ENCODE results near the gene GLYATL3.

The GLYATL3 gene

GRCh38 chr6:49514571-49515484, 15.1 kb downstream of the GLYATL3 start:
- DNase-seq: no peak

- DNase-seq: no peak
Observed at GRCh38 chr6:49515485-49516146, 15.9 kb downstream of the GLYATL3 start.

- no peak for DNase-seq
Observed at GRCh38 chr6:49516147-49516505, 16.4 kb downstream of the GLYATL3 start.

- no peak for DNase-seq
Observed at GRCh38 chr6:49517919-49518318, 18.2 kb downstream of the GLYATL3 start.

DNA sequence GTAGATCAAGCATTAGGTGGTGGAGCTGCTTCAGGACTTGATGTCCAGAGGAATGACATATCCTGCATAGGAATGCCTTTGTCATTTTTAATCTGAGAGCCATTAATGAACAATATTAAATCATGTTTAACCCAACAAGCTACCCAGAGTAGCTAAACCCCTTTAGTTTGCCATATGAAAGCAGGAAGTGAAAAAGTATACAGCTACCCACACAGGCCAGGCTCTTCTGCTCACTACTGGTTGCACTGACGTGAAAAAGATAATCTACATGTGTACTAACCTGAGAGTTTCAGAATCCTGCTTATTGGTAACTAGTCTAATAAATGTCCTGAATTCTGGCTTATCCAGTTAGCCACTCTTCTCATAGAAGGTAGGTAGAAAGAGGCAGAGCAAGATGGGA, 19.9 kb downstream of the GLYATL3 start:
- no peak for DNase-seq

DNA sequence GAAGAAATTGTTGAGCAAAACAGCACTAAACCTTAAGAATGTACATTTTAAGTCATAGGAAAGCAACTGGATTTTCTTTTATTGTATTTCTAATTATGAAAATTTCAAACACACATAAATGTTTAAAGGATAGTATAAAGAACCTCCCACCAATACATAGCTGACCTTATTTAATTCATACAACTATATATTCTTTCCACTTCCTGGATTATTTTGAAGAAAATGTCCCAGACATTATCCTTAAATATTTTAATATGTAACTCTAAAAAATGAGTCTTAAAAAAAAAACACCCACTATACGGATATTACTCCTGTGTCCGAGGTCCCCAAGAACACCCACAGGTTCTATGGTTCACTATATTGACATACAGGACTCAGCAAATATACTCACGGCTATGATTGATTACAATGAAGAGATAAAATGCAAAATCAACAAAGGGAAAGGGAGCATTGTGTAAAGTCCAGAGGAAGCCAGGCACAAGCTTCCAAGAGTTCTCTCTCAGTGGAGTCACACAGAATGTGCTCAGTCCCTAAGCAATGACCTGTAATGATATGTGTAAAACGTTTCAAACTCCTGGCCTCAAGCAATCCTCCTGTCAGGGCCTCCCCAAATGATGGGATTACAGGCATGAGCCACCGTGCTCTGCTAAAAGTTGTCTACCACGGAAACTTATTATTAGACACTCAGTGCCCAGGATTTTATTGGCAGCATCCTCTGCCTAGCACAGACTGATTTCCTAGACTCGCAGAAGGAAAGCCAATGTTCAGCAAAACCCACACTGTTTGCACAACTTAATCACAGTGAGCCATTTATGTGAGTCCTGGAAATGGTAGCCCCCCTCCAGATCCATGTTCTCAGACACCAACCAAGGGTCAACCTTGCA, 23.2 kb downstream of the GLYATL3 start:
- no peak for DNase-seq

GRCh38 chr6:49523901-49524300, 24.2 kb downstream of the GLYATL3 start:
- DNase-seq: no peak

GRCh38 chr6:49524541-49524940, 24.8 kb downstream of the GLYATL3 start:
- DNase-seq: no peak

DNA sequence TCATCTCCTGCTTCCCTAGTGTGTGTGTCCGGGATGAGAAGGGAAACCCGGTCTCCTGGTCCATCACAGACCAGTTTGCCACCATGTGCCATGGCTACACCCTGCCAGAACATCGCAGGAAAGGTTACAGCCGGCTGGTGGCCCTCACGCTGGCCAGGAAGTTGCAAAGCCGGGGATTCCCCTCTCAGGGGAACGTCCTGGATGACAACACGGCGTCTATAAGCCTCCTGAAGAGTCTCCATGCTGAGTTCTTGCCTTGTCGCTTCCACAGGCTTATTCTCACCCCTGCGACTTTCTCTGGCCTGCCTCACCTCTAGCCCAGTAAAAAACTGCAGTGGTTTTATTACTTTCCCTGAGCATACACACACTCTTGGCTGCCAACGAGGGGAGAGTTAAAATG, 26.9 kb downstream of the GLYATL3 start:
- no peak for DNase-seq

DNA sequence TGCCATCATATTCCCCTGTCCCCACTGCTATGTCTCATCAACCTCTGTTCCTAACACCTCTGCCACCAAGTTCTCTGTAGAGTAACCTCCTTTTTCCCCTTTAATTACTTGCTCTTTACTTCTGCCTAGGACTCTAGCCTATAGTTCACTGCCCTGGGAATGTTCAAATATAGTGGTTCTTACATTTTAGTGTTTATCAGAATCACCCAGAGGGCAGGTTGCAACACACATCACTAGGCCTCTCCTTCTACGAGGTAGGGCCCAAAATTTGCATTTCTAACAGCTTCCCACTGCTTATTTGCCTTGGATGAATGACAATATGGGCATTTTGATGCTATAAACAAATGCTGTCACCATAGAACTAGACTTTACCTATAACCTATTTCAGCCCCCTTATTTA, 27.6 kb downstream of the GLYATL3 start:
- DNase-seq: no peak

DNA sequence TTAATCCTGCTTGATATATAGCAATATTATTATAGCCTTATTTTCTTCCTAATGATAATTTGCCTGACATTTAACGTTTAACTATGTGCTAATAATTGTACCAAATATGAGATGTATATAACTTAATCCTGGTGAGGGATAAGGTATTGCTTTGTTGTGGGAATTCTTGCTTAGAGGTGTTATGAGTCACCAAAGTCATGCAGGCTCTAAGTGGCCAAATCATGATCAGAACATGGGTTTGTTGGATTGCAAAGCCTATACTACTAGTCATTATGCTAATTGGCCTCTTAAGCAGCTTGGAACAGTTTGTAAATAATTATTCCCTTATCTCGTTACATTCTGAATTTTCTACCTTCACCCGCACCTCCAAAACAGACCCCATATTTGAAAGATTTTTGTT, 28.8 kb downstream of the GLYATL3 start:
- DNase-seq: no peak

DNA sequence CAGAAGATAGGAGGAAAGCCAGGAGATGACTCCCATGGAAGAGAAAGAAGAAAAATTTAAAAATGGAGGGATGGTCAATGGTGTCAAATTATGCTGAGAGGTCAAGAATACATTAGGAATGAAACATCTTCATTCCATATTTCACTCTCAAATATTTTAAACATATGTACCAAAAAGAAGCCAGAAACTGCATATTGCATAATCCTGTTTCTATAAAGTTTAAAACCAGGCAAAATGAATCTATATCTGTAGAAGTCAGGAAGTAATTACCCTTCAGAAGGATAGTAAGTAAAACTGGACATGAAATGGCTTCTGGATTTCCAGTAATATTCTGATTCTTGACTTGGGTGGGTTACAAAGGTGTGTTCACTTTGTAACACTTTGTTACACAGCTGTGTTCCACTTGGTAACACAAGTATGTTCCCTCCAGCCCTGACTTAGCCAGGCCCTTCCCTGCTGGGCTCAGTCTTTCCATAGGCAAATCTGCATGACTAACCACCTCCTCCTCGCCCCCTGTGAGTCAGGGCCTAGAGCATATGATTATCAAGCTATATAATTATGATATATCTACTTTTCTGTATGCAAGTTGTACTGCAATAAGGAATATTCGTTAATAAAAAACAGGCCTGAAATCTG, 30.5 kb downstream of the GLYATL3 start:
- DNase-seq: no peak

DNA sequence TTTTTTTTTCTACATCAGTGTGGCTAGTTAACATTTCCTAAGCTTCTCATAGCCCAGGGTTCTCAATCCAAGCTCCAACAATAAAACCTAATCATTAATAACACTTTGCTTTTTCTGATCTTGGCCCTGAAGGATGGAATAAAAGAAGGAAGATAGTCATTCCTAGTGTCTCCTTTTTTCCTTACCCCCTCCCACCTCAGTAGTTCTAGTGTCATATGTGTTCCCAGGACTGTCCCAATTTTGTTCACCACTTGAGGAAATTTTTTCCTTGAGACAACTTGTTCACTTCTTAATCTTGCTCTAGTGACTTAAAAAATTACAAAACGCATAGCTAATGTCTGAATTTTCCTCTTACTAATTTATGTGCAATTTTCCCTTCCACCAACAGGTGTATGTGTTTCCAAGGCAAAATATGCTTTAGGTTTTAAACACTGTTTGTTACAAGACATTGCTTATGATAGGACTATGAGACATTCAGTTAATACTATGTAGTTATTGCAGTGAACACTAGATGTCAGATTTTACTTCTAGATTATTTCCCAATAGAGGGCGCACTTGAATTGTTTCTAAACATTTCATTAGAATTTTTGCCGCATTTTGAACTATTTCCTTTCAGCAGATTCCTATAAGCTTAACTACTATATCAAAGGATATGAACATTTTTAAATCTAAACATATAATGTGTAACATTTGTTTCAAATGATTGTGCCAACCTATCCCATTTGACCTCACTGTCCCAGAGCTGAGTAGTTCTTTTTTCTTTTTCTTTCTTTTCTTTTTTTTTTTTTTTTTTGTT, 32.2 kb downstream of the GLYATL3 start:
- peak; percentile 38 to 72 for DNase-seq

GRCh38 chr6:49535795-49536194, 36.1 kb downstream of the GLYATL3 start:
- DNase-seq: no peak

- no peak for DNase-seq
Observed at GRCh38 chr6:49539102-49539501, 39.4 kb downstream of the GLYATL3 start.

DNA sequence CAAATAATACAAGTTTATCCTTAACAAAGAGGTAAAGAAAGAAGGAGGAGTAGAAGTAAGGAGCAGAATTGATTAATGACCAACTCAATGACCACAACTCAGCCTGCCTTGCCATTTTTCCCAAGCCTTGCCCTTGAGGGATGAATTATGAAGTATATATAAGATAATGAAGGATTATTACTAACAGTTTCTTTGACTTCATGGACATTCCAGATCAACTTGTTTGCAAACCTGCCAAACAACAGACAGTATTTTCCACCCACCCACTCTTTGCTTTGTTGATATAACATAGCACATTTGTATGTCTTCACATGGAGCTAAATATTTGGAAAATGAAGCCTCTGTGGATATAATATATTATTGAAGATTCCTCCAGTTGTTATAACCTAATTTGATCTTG, 40.9 kb downstream of the GLYATL3 start:
- DNase-seq: no peak

DNA sequence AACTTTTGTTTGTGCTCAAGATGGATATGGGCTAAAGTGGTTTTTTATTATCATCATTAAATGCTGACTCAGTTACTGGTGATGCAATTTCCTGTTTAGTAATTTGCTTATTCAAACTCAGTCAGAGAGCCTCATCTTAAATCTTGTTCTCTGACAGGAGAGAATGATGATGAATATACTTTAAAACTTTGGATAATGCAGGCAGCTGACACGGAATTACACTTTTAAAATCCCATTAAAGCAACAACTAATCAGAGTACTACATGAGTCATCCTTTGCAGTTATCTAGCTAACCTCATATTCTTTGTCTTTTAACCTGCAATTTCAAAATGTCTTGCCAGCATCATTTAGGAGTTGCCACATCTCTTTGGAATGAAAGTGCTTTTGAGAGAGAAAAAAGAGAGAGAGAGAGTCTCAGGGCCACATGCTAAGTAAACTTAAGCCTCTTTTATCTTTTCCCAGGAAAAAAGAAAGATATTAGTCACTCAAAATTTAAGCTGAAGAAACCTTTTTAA, 41.5 kb downstream of the GLYATL3 start:
- no peak for DNase-seq

GRCh38 chr6:49541936-49542335, 42.2 kb downstream of the GLYATL3 start:
- DNase-seq: no peak

DNA sequence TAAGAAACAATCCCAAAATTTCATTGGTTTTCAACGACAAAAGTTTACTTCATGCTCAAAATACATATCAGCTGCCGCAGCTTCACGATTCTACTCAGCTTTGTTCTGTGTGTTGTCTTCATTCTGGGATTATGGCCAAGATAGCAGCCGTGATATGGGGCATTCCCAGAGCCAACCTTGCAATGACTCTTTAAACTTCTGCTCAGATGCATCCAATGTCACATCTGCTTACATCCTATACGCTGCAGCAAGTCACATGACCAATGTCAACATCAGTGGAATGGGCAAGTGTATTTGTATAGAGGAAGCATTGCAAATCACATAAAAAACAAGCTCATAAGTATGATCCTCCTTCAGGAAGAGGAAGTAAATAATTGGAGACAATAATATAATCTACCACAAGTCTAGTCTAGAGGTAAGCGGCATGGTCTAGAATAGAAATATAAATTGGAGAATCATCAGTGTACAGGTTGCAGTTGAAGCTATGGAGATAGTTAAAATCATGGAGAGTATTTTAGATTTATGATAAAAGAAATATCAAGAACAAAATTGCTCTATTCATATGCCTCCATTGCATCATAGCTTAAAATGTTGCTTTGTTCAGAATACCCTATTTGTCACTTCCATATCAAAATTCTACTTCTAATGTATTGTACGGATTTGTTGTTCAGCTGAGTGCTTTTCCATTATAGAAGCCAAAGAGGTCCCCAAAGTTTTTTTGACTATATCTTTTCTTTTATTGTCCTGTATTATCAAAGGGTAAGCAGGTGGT, 43.5 kb downstream of the GLYATL3 start:
- DNase-seq: peak; percentile 8 to 16

DNA sequence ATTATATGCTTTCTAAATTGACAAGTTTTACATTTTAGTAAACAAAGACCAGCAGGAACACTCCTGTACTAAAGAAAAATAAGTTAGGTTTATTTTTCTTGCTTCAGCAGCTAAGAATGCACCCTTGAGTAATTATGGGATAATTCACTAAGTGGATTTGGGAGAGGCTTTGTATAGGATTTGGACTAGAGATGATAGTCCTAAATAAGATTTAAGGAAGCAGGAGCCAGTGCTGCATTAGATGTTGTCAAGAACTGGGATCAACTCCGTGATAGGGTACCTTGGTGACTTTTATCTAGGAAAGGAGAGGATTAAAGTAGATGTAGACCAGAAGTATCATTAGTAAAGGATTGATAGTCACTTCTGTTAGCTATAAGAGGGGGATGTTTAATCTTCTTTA, 46.6 kb downstream of the GLYATL3 start:
- DNase-seq: no peak

Measured in inflammatory macrophage treated with lipopolysaccharide for 1 hour (primary cell).